AG09309 (cell line): ENCODE results near the gene MATN4.

Experiments used
- DNase-seq: peaks from one replicate; pipeline ENCODE4 v3.0.0-alpha.2; 2010; ENCODE audit warnings: low read depth
- H3K4me3 ChIP-seq: 2 replicates; pipeline ENCODE4 v1.5.1; 2011; ENCODE audit warnings: mild to moderate bottlenecking, low read depth, low read length, moderate library complexity; ENCODE audit not compliant: control insufficient read depth
- TF ChIP-seq, protein P1 (sequence below): IDR thresholded peaks from 2 replicates; pipeline ENCODE4 v1.5.1; 2011; ENCODE audit warnings: mild to moderate bottlenecking, low read depth, low read length, inconsistent platforms; ENCODE audit not compliant: insufficient read depth, control insufficient read depth; ENCODE audit errors: missing control alignments

Gene MATN4

DNA sequence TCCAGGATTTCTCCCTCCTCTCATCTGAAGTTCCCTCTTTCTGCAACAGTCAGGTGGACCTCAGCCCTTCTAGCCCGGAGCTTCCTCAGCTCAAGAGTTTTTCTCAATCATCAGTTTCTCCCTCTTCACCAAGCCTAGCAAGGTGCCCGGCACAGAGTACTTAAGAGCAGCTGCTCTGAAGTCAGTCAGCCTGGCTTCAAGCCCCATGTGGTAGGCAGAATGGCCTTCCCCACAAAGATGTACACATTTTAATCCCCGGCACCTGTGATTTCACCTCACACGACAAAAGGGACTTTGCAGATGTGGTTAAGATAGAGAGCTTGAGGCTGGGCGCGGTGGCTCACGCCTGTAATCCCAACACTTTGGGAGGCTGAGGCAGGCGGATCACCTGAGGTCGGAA is 16.6 kb downstream of the MATN4 start:
- TF ChIP-seq, protein P1, sequence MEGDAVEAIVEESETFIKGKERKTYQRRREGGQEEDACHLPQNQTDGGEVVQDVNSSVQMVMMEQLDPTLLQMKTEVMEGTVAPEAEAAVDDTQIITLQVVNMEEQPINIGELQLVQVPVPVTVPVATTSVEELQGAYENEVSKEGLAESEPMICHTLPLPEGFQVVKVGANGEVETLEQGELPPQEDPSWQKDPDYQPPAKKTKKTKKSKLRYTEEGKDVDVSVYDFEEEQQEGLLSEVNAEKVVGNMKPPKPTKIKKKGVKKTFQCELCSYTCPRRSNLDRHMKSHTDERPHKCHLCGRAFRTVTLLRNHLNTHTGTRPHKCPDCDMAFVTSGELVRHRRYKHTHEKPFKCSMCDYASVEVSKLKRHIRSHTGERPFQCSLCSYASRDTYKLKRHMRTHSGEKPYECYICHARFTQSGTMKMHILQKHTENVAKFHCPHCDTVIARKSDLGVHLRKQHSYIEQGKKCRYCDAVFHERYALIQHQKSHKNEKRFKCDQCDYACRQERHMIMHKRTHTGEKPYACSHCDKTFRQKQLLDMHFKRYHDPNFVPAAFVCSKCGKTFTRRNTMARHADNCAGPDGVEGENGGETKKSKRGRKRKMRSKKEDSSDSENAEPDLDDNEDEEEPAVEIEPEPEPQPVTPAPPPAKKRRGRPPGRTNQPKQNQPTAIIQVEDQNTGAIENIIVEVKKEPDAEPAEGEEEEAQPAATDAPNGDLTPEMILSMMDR = no peak
- DNase-seq = no peak
- no peak overlapping the region for H3K4me3 ChIP-seq

DNA sequence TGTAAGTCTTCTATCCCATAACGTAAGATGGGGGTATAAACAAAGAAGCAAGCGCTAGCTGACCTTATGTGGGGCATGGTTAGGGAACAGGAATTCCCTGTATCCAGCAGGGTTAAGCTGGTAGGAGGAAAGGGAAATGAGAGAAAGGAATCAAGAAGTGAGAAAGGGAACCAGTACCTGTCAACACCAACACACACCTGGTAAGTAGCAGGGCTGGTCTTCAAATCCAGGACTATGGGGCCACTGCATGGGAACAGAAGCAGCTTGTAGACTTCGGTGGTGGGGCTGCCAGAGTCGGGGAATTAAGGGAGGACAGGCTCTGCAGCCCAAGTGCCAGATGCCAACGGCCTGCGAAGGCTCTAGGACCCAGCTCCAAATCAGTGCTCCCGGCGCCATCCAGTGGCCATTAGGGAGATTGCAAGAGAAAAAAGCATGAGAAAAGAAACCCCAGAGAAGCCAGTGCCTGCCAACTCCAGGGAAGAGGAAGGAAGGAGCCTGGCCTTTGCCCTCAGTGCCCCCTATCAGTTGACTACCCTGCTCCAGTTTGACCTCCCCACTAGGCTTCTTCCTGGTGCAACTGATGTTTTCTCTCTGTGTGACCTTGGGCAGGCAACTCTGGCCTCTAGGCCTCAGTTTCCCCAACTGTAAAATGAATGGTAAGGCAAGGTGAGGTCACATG is 17.3 kb downstream of the MATN4 start:
- no peak overlapping the region for H3K4me3 ChIP-seq
- TF ChIP-seq, protein P1 = peak; percentile 93
- peak; percentile 23 for DNase-seq

DNA sequence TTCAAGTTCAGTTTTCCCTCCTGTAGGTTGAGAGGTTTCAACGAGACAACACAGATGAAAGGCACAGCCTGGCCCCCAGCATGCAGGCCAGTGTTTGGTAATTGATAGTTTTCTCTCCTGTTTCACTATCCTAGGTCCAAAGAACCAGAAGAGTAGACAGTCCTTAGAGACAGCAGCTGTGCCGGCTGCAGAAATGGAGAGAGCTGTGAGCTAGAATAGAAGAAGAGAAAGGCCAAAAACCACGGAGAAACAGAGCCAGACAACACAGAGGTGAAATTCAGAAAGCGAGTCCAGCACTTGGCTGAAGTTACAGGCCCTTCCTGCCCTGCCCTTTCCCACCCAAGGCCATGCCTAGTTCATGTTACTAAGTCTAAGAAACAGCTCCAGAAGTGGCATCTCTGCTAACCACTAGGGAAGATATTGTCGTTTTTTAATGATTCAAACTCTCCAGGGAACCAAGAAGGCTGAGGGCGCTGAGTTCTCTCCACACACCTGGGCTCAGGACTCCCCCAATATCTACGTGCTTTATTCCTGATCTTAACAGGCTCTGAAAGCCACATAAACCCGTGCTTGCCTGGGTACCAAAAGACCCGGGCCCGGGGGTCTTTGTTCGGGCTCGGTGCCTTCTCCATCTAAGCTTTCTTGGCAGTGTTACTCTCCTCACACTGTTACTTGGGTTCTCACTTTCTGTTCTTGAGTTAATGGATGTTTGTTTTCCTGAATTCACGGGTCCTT is 18.0 kb downstream of the MATN4 start:
- H3K4me3 ChIP-seq = no peak overlapping the region
- DNase-seq = no peak
- TF ChIP-seq, protein P1 = no peak

DNA sequence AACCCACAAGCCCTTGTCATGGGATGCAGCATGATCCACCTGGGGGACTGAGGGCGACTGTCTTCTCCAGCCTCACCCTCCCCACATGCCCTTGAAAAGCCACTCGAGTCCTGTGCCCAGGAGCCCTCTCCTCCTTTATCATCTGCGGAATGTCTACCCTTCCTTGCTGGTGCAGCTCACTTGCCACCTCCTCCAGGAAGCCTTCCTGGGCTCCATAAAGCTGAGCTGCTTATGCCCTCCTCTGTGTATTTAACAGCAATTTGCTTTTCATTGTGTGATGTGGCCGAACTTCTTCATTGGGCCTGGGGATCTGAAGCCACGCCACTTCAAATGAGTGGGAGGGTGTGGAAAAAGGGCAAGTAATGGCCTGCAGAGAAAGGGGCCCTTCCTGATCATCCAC is 19.2 kb downstream of the MATN4 start:
- TF ChIP-seq, protein P1 = no peak
- no peak for DNase-seq
- H3K4me3 ChIP-seq = no peak overlapping the region

DNA sequence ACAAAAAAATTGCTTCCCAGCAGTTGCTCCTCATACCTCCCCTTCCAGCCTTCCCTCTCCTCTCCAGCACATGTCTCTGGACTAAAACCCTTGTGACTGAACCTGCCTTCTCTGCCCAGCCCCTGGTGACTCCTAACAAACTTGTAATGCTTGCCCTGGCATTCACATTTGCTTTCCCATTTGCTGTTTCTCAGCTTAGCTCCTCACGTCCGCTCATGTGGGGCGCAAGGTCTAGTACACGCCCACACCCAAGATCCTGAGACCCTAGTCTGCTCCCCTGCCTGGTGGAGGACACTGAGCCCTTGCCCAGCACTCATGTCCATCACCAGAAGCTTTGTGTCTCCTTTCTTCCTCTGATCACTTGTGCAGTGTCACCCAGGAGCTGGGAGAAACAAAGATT is 19.7 kb downstream of the MATN4 start:
- TF ChIP-seq, protein P1 = no peak
- H3K4me3 ChIP-seq = no peak overlapping the region
- DNase-seq = no peak

DNA sequence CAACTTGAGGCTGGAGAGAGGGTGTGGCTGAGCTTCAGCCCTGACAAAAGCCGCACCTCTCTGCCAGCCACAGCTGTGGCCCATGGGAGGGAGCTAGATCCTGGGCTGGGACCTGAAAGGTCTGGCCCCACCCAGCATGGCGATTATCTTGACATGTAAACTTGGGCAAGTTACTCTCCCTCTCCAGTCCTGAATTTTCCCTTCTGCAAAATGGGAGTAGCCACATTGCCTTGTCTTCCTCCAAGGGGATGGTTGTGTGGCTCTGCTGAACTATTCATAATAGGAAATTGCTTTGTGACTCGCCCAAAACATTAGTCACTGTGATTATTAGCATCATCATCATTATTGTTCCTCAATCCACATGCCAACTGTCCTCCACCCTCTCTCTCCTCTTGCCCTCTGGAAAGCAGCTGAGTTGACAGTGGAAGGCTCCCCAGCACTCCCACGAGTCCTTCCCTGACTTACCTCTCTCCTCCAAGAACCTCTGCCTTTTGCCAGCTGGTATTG is 24.5 kb downstream of the MATN4 start:
- no peak for DNase-seq
- H3K4me3 ChIP-seq = no peak overlapping the region
- TF ChIP-seq, protein P1 = no peak
